ENCODE measurements around the gene FAM187B.

FAM187B gene

GRCh38 chr19:35228177-35228930, at the start of gene FAM187B:
TSS of gene FAM187B (minus strand) at chr19:35228739. CDS start at chr19:35228680, 59 bp downstream.
- DNase-seq (ENCODE audit: low read depth): no peak

DNA sequence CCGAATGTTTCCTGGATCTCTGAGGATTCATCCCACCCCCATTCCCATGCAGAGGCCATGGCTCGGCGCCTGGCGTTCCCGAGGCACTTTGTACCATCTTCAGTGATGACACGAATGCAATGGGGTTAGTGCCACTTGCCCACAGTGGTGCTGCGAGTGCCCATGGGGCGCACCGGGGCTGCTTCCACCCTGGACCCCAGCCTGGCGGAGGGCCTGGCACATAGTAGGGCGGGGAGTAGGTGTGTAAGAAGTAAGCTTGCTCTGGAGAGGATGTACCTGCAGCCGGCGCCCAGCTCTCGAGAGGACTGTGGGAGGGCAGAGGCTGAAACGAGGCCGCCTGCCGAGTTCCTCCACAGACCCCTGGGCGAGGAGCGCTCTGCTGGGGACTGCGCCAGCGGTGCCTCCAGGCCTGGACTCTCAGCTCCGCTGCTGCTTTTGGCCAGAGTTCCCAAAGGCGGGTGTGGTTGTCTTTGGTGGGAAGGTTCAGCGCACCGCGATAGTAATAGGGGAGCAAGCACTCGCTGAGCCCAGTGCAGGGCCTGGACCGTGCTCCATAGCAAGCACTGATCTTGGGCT, 48.3 kb upstream of the FAM187B start:
- no peak for DNase-seq (ENCODE audit: low read depth)

DNA sequence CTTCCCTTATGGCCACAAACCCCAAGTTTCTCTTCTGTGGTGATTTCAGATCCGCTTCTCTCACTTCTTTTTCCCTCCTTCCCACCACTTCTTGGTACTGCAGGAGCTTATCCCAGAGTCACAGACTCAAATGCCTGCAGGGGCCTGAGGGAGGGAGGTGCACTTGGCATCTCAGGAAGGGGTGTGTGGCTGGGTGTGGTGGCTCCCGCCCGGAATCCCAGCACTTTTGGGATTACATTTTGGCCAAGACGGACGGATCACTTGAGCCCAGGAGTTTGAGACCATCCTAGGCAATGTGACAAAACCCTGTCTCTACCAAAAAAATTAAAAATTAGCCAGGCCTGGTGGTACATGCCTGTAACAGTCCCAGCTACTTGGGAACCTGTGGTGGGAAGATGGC, 45.8 kb upstream of the FAM187B start:
- DNase-seq (ENCODE audit: low read depth): no peak

DNA sequence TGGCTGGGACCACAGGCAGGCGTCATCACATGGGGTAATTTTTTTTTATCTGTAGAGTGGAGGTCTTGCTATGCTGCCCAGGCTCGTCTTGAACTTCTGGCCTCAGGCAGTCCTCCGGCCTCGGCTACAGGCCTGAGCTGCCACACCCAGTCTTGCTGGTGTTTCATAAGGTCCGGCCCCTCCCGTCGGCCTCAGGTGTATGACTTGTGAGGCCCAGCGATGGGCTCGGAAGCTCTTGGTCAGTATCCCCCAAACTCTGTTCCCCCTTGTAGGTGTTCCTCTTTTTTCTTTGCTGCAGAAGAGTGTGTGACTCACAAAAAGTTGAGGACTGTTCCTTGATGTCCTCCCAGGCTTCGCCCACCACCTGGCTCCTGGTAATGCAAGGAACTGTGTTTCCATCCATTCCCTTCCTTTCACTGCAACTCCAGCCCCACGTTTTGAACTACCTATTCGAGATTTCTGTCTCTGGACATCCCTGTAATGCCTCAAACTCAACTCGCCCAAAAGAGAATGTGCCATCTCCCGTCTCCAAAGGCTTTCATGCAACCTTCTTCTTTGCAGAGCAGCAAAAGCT, 45.2 kb upstream of the FAM187B start:
- DNase-seq (ENCODE audit: low read depth): no peak

- no peak for DNase-seq (ENCODE audit: low read depth)
Measured at GRCh38 chr19:35272954-35273649, 44.6 kb upstream of the FAM187B start.

DNA sequence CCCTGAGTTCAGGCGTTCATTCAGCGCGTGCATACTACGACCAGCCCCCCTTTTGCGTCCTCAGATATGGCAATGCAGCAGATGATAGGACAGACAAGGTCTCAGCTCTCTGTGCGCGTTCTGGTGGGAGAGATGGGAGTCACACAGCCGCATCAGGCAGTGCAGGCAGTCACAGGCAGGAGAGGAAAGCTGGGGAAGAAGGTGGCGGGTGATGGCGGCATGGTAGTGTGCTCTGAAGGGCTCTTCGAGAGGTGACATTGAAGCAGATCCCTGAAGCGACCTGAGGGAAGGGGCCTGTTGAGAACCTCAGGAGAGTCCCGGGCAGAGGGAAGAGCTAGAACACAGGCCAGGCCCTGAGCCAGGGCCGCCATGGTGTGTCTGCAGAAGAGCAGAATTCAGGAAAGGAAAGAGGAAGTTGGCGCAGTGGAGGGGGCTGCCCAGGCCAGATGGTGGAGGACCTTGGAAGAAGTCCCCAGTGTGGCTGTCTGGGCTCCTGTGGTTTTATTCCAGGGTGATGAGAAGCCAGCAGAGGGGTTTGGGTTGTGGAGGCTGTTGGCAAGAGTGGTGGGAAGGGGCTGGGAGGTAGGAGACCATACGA, 43.7 kb upstream of the FAM187B start:
- no peak for DNase-seq (ENCODE audit: low read depth)

- DNase-seq (ENCODE audit: low read depth): no peak
Measured at GRCh38 chr19:35271546-35271945, 43.0 kb upstream of the FAM187B start.

DNA sequence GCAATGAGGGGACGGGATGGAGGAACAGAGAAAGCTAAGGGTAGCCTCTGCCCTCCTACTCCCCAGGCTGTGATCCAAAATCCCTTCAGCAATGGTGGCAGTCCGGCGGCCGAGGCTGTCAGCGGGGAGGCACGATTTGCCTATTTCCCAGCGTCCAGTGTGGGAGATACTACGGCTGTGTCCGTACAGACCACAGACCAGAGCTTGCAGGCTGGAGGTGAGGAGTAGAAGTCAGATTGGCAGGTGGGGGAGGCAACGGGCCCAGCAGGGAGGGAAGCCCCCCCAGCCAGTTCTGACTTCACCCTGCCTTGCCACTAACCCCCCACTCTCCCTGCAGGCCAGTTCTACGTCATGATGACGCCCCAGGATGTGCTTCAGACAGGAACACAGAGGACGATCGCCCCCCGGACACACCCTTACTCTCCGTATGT, 41.9 kb upstream of the FAM187B start:
- no peak for DNase-seq (ENCODE audit: low read depth)

DNA sequence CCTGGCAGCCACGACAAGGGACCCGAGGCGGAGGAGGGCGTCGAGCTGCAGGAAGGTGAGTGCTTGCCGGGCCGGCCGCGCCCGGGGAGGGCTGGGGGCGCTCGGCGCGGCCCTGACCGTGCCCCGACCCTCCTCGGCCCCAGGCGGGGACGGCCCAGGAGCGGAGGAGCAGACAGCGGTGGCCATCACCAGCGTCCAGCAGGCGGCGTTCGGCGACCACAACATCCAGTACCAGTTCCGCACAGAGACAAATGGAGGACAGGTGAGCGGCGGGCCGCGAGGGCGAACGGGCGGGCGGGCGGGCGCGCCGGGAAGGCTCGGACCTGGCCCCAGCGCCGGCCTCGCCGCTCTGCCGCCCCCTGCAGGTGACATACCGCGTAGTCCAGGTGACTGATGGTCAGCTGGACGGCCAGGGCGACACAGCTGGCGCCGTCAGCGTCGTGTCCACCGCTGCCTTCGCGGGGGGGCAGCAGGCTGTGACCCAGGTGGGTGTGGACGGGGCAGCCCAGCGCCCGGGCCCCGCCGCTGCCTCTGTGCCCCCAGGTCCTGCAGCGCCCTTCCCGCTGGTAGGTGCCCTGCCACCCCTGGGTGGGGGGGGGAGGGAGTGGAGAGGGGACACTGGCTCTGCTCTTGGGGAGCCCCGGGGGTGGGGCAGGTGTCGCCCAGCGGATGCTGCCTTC, 41.0 kb upstream of the FAM187B start:
- peak; percentile 44 for DNase-seq (ENCODE audit: low read depth)

DNA sequence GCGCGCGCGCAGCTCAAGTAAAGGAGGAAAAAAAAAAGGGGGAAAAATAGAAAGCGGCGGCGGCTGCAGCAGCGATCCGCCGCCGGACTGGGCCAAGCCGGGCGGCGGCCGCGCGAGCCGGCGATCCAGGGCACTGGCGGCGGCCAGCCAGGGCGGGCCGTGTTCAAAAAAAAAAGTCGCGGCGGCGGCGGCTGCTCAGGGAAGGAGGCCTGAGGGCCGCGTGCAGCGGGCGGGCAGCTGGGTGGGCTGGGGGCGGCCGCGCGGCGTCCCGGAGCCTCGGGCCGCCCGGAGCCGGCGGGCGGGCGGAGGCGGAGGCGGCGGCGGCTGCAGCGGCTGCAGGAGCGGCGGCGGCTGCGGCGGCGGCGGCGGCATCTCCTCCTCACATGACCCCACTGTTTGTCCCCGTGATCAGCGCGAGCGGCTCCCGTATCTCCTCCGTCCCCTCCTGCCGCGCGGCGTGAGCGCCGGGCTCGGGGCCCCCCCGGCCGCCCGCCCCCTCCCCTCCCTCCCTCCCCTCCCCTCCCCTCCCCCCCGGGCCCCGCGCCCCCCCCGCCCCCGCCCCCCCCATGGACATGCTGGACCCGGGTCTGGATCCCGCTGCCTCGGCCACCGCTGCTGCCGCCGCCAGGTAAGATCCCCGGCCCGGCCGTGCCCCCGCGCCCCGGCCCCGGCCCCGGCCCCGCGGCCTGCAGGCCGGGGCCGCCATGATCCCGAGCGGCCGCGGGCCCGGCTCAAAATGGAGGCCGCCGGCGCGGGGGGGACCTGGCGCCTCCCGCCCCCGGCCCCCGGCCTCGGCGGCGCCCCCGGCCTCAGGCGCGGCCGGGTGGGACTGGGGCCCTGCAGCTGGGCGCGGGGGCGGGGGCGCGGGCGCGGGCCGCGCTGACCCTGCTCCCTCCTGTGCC, 40.2 kb upstream of the FAM187B start, which contains the start of gene USF2:
TSS of gene USF2 (plus strand) at position 427 of the 902 bp plus-strand sequence. CDS start at position 567, 140 bp downstream.
- peak; percentile 33 for DNase-seq (ENCODE audit: low read depth)

- peak; percentile 47 for DNase-seq (ENCODE audit: low read depth)
Measured at GRCh38 chr19:35267818-35268535, 39.4 kb upstream of the FAM187B start.

DNA sequence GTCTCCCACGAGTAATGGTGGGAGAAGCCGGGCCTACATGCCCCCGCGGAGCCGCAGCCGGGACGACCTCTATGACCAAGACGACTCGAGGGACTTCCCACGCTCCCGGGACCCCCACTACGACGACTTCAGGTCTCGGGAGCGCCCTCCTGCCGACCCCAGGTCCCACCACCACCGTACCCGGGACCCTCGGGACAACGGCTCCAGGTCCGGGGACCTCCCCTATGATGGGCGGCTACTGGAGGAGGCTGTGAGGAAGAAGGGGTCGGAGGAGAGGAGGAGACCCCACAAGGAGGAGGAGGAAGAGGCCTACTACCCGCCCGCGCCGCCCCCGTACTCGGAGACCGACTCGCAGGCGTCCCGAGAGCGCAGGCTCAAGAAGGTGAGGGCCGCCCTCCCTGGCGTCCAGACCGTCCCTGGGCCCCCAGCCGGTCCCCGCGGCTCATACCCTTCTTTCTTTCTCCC, 38.8 kb upstream of the FAM187B start:
- no peak for DNase-seq (ENCODE audit: low read depth)

DNA sequence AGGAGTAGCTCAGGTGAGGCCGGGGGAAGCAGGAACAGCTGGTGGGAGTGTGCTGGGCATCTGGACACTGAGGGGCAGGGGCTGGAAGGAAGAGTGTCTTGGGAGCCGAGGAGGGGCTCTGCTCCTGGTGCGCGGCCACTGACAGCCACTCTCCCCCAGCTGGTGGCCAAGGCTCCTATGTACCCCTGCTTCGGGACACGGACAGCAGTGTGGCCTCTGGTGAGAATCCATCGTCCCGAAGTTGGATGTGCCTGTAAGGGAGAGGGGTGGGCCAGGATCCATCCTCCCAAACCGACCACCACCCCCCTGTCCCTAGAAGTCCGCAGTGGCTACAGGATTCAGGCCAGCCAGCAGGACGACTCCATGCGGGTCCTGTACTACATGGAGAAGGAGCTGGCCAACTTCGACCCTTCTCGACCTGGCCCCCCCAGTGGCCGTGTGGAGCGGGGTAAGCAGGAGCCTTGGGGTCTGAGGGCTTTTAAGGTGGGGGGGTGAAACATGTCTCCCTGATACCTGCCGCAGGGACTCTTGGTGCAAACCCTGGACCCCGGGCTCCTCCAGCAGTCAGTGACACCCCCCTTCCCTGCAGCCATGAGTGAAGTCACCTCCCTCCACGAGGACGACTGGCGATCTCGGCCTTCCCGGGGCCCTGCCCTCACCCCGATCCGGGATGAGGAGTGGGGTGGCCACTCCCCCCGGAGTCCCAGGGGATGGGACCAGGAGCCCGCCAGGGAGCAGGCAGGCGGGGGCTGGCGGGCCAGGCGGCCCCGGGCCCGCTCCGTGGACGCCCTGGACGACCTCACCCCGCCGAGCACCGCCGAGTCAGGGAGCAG, 38.2 kb upstream of the FAM187B start:
- DNase-seq (ENCODE audit: low read depth): no peak

DNA sequence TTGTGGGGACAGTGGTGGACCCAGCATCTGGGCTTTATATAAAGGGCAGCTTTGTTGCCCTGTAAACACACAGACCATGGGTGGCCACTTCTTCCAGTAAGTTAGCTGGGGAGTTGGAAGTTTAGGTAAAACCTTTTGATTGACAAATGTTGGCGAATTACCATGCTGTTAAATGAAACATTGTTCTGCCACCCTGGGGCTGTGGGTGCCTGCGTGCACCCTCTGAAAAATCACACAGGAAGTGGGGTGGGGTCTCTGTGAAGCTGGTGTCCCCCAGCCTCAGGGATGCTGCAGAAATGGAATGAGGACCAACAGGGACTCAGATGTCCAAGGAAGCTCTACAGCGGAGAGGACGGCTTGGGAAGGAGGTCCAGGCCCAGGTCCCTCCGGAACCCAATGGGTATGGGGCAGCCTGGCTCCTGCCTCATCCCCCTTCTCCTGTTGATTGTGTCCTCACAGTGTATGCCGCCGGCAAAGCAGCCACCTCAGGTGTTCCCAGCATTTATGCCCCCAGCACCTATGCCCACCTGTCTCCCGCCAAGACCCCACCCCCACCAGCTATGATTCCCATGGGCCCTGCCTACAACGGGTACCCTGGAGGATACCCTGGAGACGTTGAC, 37.5 kb upstream of the FAM187B start:
- no peak for DNase-seq (ENCODE audit: low read depth)

DNA sequence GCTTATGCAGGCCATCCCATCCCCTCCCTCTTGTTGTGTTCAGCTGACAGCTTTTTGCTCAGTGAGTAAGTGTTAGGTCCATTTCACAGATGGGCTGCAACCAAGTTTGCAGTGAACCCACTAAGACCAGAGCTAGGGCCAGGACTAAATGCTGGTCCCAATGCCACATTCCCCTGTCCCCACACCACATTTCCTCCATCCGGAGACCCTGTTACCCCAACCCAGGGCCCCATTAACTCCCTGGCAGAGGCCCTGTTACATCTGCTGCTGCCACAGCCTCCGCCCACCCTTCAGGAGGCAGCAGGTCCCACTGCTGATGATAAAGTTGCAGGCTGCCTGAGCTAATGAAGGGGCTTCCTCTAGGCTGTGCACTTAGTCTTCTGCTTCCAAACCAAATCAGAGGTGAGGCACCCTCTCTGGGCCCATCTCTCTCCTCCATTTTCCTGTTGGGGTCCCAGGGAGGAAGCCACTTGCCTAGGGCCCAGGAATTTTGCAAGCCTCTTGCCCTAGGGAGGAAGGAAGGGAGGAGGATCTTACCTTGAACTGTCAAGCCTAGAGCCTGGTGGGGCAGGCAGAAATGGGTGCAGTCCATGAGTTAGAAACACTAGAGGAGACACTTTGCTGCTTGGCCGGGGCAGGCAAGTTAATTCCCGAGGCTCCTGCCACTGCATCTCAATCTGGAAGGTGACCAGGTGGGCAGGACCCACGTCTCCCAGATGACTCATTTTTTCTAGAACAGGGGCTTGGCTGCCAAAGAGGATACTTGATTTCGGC, 36.8 kb upstream of the FAM187B start:
- DNase-seq (ENCODE audit: low read depth): no peak

GRCh38 chr19:35264268-35265125, 36.0 kb upstream of the FAM187B start:
- no peak for DNase-seq (ENCODE audit: low read depth)

Measured in GM04504 (cell line).